RWPE1 (cell line): ENCODE results near the gene ABCA13.

ENCODE experiments used
- CTCF ChIA-PET: fragments of 350-600 bp; sonication (Branson Sonifier 250); formaldehyde crosslinking; extraction: SDS; loops from one replicate; lab custom pipeline; 2021; lab: Yijun Ruan, JAX
- POLR2A ChIA-PET: fragments of 400-600 bp; formaldehyde crosslinking; extraction: SDS; loops from one replicate; lab custom pipeline; 2020; ENCODE audit warnings: antibody characterized with exemption; ENCODE audit not compliant: low non-redundant PET; lab: Yijun Ruan, JAX
- DNase-seq: peaks from one replicate; pipeline ENCODE4 v3.0.0; 2012; ENCODE audit warnings: low spot score
- H3K27ac ChIP-seq: fragments of 450-650 bp; 2 replicates; pipeline ENCODE4 v1.5.1; 2017
- TF ChIP-seq, protein P1 (sequence below): fragments of 450-650 bp; conservative IDR thresholded peaks from 2 replicates; pipeline ENCODE4 v1.5.1; 2017; ENCODE audit warnings: low read depth, mild to moderate bottlenecking

The ABCA13 gene

DNA sequence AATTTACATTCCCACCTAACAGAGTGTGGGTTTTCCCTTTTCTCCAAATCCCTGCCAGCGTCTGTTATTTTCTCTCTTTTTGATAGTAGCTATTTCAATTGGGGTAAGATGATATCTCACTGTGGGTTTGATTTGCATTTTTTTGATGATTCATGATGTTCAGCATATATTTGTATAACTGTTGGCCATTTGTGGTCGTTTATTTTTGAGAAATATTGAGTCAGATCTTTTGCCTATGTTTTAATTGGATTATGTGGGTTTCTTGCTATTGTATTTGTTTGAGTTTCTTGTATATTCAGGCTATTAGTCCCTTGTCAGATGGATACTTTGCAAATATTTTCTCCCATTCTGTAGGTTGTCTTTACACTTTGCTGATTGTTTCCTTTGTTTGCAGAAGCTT, 193.8 kb downstream of the ABCA13 start:
- POLR2A ChIA-PET, result no interaction called here
- DNase-seq, result no peak
- H3K27ac ChIP-seq, result no peak overlapping the region
- TF ChIP-seq, protein P1, sequence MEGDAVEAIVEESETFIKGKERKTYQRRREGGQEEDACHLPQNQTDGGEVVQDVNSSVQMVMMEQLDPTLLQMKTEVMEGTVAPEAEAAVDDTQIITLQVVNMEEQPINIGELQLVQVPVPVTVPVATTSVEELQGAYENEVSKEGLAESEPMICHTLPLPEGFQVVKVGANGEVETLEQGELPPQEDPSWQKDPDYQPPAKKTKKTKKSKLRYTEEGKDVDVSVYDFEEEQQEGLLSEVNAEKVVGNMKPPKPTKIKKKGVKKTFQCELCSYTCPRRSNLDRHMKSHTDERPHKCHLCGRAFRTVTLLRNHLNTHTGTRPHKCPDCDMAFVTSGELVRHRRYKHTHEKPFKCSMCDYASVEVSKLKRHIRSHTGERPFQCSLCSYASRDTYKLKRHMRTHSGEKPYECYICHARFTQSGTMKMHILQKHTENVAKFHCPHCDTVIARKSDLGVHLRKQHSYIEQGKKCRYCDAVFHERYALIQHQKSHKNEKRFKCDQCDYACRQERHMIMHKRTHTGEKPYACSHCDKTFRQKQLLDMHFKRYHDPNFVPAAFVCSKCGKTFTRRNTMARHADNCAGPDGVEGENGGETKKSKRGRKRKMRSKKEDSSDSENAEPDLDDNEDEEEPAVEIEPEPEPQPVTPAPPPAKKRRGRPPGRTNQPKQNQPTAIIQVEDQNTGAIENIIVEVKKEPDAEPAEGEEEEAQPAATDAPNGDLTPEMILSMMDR, result no peak
- CTCF ChIA-PET, result no interaction called here

GRCh38 chr7:48366096-48366495, 194.8 kb downstream of the ABCA13 start:
- peak; percentile 82 for DNase-seq
- TF ChIP-seq, protein P1, result no peak
- ChIA-PET POLR2A (interaction anchor here (0.7 kb wide), 1 partner anchor 809 kb away, joined by 3 read pairs; no protein-coding TSS in a partner anchor), CTCF (interaction anchor here (0.6 kb wide), 1 partner anchor 580 kb away, joined by 3 read pairs; no protein-coding TSS in a partner anchor)
- H3K27ac ChIP-seq, result no peak overlapping the region

GRCh38 chr7:48376263-48376662, 205.0 kb downstream of the ABCA13 start:
- POLR2A ChIA-PET, result no interaction called here
- TF ChIP-seq, protein P1, result no peak
- no peak for DNase-seq
- CTCF ChIA-PET, result no interaction called here
- no peak overlapping the region for H3K27ac ChIP-seq

- ChIA-PET POLR2A (no interaction called here), CTCF (no interaction called here)
- TF ChIP-seq, protein P1, result no peak
- no peak overlapping the region for H3K27ac ChIP-seq
- no peak for DNase-seq
These were observed 209.7 kb downstream of the ABCA13 start for GRCh38 chr7:48380921-48381320.

DNA sequence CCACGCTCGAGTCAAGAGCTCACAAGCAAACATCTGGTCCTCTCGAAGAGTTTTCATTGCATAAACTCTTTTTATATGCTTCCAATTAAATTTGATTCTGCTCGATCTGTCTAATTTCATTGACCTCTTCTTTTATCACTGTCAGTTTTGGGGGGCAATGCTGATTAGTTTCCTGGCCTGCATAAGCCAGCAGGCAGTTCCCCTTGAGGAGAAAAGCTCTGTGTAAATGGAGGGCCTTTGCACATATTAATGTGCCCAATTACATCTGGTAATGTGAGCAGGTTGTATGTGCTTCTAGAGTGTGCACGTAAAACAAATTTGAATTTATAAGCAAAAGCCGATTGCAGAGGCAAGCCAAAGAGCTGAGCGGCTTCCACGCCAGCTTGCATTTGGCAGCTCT, 210.3 kb downstream of the ABCA13 start:
- CTCF ChIA-PET, result interaction anchor here (0.6 kb wide), 1 partner anchor 229 kb away, joined by 3 read pairs; no protein-coding TSS in a partner anchor
- TF ChIP-seq, protein P1, result no peak
- DNase-seq, result no peak
- POLR2A ChIA-PET, result no interaction called here
- no peak overlapping the region for H3K27ac ChIP-seq

- DNase-seq, result no peak
- CTCF ChIA-PET, result interaction anchor here (0.6 kb wide), 1 partner anchor 354 kb away, joined by 4 read pairs; no protein-coding TSS in a partner anchor
These were observed 213.0 kb downstream of the ABCA13 start for GRCh38 chr7:48384180-48384752.

More at GRCh38 chr7:48384180-48384752, 213.0 kb downstream of the ABCA13 start:
- no peak overlapping the region for H3K27ac ChIP-seq
- POLR2A ChIA-PET, result no interaction called here
- TF ChIP-seq, protein P1, result no peak
